ENCODE results near the gene IER3IP1. TPM values are rescaled to one million over a fixed set of nuclear protein-coding genes. Genes with fewer than 3 reads are reported as not detected.

Gene IER3IP1
- 10 to 100 TPM in 7 of 9 donors, 1 to 10 TPM in 2; 6.9 to 11.5 (median 10.2) TPM for total RNA-seq
- polyA plus RNA-seq = 10 to 100 TPM; 16.5 to 21.9 TPM
- long read RNA-seq, donor 1, transcript IER3IP1-201 (3 exons, 3,689 nt) = major isoform, 69 of 70 reads
- long read RNA-seq, donor 1, partial matches to known transcripts = 1 of 70 reads
- long read RNA-seq, donor 1, other reads (novel, unspliced or antisense) = 0 of 70 reads
- long read RNA-seq, donor 2, transcript IER3IP1-201 (3 exons, 3,689 nt) = major isoform, 239 of 241 reads
- long read RNA-seq, donor 2, partial matches to known transcripts = 1 of 241 reads
- long read RNA-seq, donor 2, other reads (novel, unspliced or antisense) = 1 of 241 reads
- long read RNA-seq, donor 3, transcript IER3IP1-201 (3 exons, 3,689 nt) = major isoform, 56 of 59 reads
- long read RNA-seq, donor 3, partial matches to known transcripts = 2 of 59 reads
- long read RNA-seq, donor 3, other reads (novel, unspliced or antisense) = 1 of 59 reads

GRCh38 chr18:47175898-47176575 lies at the start of gene IER3IP1:
IER3IP1 (minus strand) TSS chr18:47176364; CDS start chr18:47176277, 87 bp downstream.
- H3K27me3 ChIP-seq = no peaks in the 10 kb centered on the region
- intact Hi-C loops (cut with DNase I) = loop anchor here in 3 of 10 donors (2.0 to 10.0 kb wide), 3 partner anchors 25 to 829 kb away; partner anchors contain the start of gene HDHD2 (in 1 of the 3)
- H3K36me3 ChIP-seq = no peaks in the 10 kb centered on the region
- H3K4me1 ChIP-seq = peaks cover 3 to 34% (median 16%) of the 10 kb centered on the region in 12 donors
- H3K27ac ChIP-seq = peak within 1 kb of the TSS in 11 of 12 donors; percentile 81 to 90 (median 88)
- no peaks in the 10 kb centered on the region for H3K9me3 ChIP-seq
- WGBS, 4 donors = 0 to 1% (median 1%) methylated on average over 26 to 48 of the region's 48 CpGs
- peak in 6 of 12 donors; percentile 11 to 42 (median 26) for TF ChIP-seq CTCF (IDR thresholded peaks at IDR 0.05)
- TF ChIP-seq POLR2A (IDR thresholded peaks at IDR 0.05) = peak in 1 of 2 donors; percentile 71
- peak within 1 kb of the TSS; percentile 74 to 99 (median 88) for H3K4me3 ChIP-seq
- peak; percentile 93 to 95 (median 94) for DNase-seq
- peak; percentile 92 to 99 (median 98) for ATAC-seq

GRCh38 chr18:47215554-47216138 lies 39.5 kb upstream of the IER3IP1 start:
- Histone ChIP-seq H3K9me3 (no peaks in the 10 kb centered on the region), H3K4me3 (no peak overlapping the region), H3K27ac (no peak overlapping the region), H3K4me1 (no peaks in the 10 kb centered on the region), H3K36me3 (no peaks in the 10 kb centered on the region), H3K27me3 (peaks cover 0 to 73% (median 10%) of the 10 kb centered on the region in 9 donors)
- DNase-seq (no peak), ATAC-seq (peak in 3 of 4 donors; percentile 51 to 63 (median 57))
- TF ChIP-seq CTCF (IDR thresholded peaks at IDR 0.05) (peak in 11 of 12 donors; percentile 26 to 64 (median 54)), POLR2A (IDR thresholded peaks at IDR 0.05) (no peak)
- intact Hi-C loops (cut with DNase I) = loop anchor here (1.0 to 2.0 kb wide), 3 partner anchors 533 to 537 kb away; no protein-coding TSS in a partner anchor
- 0 to 1% (median 0%) methylated on average over 5 of the region's 5 CpGs for WGBS, 4 donors

GRCh38 chr18:47209171-47209570 lies 33.0 kb upstream of the IER3IP1 start:
- H3K27ac ChIP-seq = no peak overlapping the region
- DNase-seq (no peak), ATAC-seq (no peak)
- H3K27me3 ChIP-seq = peaks cover 0 to 42% (median 15%) of the 10 kb centered on the region in 9 donors
- H3K9me3 ChIP-seq = no peaks in the 10 kb centered on the region
- 77 to 100% (median 82%) methylated on average over 1 of the region's 1 CpG for WGBS, 4 donors
- TF ChIP-seq CTCF (IDR thresholded peaks at IDR 0.05) (no peak), POLR2A (IDR thresholded peaks at IDR 0.05) (no peak)
- no peak overlapping the region for H3K4me3 ChIP-seq
- H3K4me1 ChIP-seq = peaks cover 0 to 7% (median 0%) of the 10 kb centered on the region in 12 donors
- no peaks in the 10 kb centered on the region for H3K36me3 ChIP-seq
- intact Hi-C loops (cut with DNase I) = loop anchor here in 3 of 10 donors (5.0 kb wide), 1 partner anchor 157 kb away; no protein-coding TSS in a partner anchor
